Right atrium auricular region (tissue), 2 donors: Measurements from ENCODE around the gene LLGL1. TPM values are rescaled to one million over a fixed set of nuclear protein-coding genes. Genes with fewer than 3 reads are reported as not detected.

Source experiments
- DNase-seq: peaks from one replicate; pipeline ENCODE4 v3.0.0-alpha.2; 2019; ENCODE audit warnings: low spot score
- H3K27ac ChIP-seq, 2 donors: fragments of 200-600 bp; sonication (generic); 1 replicate in 1 of 2; 2 replicates in 1 of 2; pipeline ENCODE4 v1.5.1; 2016 to 2019
- H3K27me3 ChIP-seq, 2 donors: fragments of 200-600 bp; sonication (generic); one replicate each; pipeline versions ENCODE4 v1.5.1 to v1.6.0; 2017 to 2019
- H3K36me3 ChIP-seq: fragments of 200-600 bp; sonication (generic); one replicate; pipeline ENCODE4 v1.5.1; 2016
- H3K4me1 ChIP-seq, 2 donors: fragments of 200-600 bp; sonication (generic); one replicate each; pipeline versions ENCODE4 v1.5.1 to v1.6.0; 2017 to 2019
- H3K4me3 ChIP-seq, 2 donors: fragments of 200-600 bp; sonication (generic); 1 replicate in 1 of 2; 2 replicates in 1 of 2; pipeline ENCODE4 v1.5.1; 2017 to 2019; ENCODE audit warnings: mild to moderate bottlenecking in 1 of 2, moderate library complexity in 1 of 2
- H3K9me3 ChIP-seq, 2 donors: fragments of 200-600 bp; sonication (generic); one replicate each; pipeline ENCODE4 v1.5.1; 2019
- total RNA-seq, 2 donors: library from RNA; depleted of rRNA; stranded (reverse); fragments of >200 nt; gene quantifications; one replicate each; pipeline ENCODE4 v1.1.0, GENCODE V29; 2016
- TF ChIP-seq, protein P1 (sequence below), 2 donors: fragments of 200-600 bp; sonication (generic); IDR thresholded peaks; one replicate each; pipeline ENCODE4 v1.5.1; 2019; ENCODE audit warnings: antibody characterized with exemption in 2 of 2

Gene LLGL1
- total RNA-seq, 2 donors from 2014 or later: 12.6 to 16.7 TPM

DNA sequence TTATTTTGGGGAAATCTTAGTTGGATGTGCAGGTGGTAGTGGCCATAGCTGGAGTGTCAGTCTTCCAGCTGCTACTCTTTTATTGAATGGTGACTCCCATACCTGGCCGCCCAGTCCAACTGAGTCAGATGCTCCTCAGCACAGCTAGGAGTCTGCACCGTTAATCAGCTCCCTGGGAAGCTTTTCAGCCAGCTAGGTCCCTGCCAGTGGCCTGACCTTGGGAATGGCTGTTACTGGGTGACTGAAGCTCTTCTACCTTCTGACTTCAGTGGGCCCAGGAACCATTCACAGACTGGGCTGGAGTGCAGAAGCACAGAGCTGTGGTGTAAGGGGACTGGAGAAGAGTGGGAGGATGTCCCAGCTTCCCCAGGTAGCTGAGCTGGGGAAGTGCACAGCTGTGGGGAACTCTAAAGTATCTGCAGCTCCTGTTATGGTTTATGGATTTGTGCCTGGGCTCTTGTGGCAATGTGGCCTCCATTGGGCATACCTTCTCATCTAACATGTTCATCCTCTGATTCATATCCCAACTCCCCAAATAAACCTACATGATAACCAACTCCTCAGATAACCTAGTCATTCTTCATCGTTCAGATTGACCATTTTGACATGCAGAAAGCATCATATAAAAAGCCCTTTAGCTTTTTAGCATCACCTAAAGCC, 27.8 kb upstream of the LLGL1 start:
- Histone ChIP-seq H3K27ac (no peak overlapping the region), H3K4me1 (peaks cover 0 to 84% of the 10 kb centered on the region in 2 donors), H3K9me3 (no peaks in the 10 kb centered on the region), H3K36me3 (peaks cover 39% of the 10 kb centered on the region), H3K27me3 (no peaks in the 10 kb centered on the region), H3K4me3 (no peak overlapping the region)
- TF ChIP-seq, protein P1, sequence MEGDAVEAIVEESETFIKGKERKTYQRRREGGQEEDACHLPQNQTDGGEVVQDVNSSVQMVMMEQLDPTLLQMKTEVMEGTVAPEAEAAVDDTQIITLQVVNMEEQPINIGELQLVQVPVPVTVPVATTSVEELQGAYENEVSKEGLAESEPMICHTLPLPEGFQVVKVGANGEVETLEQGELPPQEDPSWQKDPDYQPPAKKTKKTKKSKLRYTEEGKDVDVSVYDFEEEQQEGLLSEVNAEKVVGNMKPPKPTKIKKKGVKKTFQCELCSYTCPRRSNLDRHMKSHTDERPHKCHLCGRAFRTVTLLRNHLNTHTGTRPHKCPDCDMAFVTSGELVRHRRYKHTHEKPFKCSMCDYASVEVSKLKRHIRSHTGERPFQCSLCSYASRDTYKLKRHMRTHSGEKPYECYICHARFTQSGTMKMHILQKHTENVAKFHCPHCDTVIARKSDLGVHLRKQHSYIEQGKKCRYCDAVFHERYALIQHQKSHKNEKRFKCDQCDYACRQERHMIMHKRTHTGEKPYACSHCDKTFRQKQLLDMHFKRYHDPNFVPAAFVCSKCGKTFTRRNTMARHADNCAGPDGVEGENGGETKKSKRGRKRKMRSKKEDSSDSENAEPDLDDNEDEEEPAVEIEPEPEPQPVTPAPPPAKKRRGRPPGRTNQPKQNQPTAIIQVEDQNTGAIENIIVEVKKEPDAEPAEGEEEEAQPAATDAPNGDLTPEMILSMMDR (IDR thresholded peaks at IDR 0.05): no peak
- no peak for DNase-seq

DNA sequence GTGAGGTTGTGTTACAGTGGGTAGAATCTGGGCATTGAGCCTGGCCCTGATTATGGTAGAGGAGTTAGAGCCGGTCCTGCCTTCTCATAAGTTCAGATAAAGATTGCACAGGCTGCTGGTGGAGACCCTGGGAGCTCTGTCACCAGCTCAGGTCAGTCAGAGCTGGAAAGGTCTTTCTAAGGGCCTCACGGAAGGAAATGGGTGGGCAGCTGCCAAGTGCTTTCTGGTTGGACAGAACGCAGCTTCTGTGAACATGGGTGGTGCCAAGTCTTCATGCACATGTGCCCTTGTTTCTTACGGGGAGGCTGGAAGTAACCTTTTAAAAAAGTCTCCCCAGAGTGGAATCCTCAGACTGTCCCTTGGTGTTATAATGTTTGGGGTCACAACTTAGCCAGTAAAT, 26.9 kb upstream of the LLGL1 start:
- Histone ChIP-seq H3K9me3 (no peaks in the 10 kb centered on the region), H3K27me3 (no peaks in the 10 kb centered on the region), H3K4me3 (no peak overlapping the region), H3K27ac (no peak overlapping the region), H3K36me3 (peaks cover 39% of the 10 kb centered on the region), H3K4me1 (peaks cover 0 to 85% of the 10 kb centered on the region in 2 donors)
- TF ChIP-seq, protein P1 (IDR thresholded peaks at IDR 0.05): no peak
- no peak for DNase-seq

DNA sequence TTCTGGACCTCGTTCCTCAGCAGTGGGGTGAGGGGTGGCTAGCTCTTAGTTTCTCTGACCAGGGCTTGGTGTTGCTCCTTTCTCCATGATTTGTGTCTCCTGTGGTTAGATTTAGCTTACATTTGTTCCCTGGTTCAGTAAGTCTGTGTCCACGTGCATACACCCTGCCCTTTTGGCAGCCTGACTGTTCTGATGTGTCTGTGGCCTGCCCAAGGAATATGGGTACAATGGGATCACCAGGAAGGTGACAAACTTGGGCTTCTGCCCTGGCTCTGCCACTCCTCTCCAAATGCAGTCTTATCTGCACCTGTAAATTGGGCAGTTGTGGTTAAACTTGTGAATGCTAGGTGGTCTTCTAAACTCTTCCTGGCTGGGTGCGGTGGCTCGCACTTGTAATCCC, 24.3 kb upstream of the LLGL1 start:
- H3K4me1 ChIP-seq: peaks cover 0 to 63% of the 10 kb centered on the region in 2 donors
- no peaks in the 10 kb centered on the region for H3K27me3 ChIP-seq
- no peaks in the 10 kb centered on the region for H3K9me3 ChIP-seq
- TF ChIP-seq, protein P1 (IDR thresholded peaks at IDR 0.05): no peak
- H3K36me3 ChIP-seq: peaks cover 25% of the 10 kb centered on the region
- no peak overlapping the region for H3K4me3 ChIP-seq
- no peak for DNase-seq
- peak overlapping the region in 1 of 2 donors; percentile 5 for H3K27ac ChIP-seq

DNA sequence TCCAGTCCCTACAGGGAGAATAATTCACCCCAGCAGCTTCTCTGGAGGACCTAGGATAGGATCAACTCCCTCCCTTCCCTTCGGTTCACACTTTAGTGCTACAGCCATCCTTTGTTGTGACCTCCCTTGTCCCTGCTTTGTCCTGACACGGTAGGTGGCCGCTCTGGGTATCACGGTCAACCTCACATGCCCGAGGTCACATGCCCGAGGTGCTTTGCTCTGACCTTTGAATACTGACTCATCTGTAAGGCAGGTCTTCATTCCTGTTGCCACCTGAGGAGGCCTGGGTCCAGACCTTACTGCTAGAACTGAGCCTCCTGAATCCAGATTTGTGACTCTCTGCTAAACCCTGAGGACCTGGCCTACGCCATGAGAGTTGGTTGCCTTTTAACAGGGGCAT, 22.1 kb upstream of the LLGL1 start:
- Histone ChIP-seq H3K4me3 (no peak overlapping the region), H3K27me3 (no peaks in the 10 kb centered on the region), H3K9me3 (no peaks in the 10 kb centered on the region), H3K27ac (no peak overlapping the region), H3K36me3 (peaks cover 28% of the 10 kb centered on the region), H3K4me1 (peaks cover 0 to 46% of the 10 kb centered on the region in 2 donors)
- no peak for DNase-seq
- TF ChIP-seq, protein P1 (IDR thresholded peaks at IDR 0.05): no peak

DNA sequence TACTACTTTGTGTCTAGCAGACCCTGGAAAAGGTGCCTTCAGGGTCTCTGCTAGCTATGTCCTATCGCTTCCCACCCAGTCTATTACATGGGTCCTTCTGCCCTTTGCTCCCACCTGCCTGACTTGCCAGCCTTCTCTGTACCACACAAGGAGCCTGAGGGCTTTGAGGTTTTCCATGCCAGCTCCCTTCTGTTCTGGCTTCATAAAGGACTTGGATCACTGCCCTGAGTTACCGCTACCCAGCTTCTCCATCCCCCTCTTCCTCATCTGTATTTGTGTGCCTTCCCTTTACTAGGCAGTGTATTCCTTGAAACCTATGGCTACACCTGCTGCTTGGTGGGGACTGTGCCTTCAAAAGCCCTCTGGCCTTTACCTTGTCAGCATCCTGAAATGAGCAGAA, 19.6 kb upstream of the LLGL1 start:
- Histone ChIP-seq H3K27ac (no peak overlapping the region), H3K9me3 (no peaks in the 10 kb centered on the region), H3K36me3 (peaks cover 47% of the 10 kb centered on the region), H3K27me3 (no peaks in the 10 kb centered on the region), H3K4me3 (no peak overlapping the region), H3K4me1 (peaks cover 0 to 20% of the 10 kb centered on the region in 2 donors)
- DNase-seq: no peak
- TF ChIP-seq, protein P1 (IDR thresholded peaks at IDR 0.05): no peak

DNA sequence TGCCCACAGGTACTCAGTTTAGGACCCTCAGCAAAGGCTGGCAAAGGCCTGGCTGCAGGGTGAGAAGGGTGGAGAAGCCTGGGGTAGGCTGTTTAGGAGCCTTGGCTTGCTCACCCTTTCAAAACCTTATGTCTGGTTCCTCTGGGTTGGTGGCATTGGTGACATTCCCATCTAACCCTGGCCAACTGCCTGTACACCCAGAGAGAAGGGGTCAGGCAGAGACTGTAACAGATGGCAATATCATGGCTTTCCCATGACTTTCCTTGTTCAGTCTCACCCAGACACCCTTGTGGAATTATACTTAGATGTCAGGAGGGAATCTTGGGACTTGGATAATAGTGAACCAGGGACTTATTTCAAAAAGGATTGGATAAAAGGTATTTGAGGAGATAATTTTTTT, 18.5 kb upstream of the LLGL1 start:
- Histone ChIP-seq H3K27ac (no peak overlapping the region), H3K27me3 (no peaks in the 10 kb centered on the region), H3K4me1 (peaks cover 0 to 11% of the 10 kb centered on the region in 2 donors), H3K9me3 (no peaks in the 10 kb centered on the region), H3K4me3 (no peak overlapping the region), H3K36me3 (peaks cover 50% of the 10 kb centered on the region)
- no peak for DNase-seq
- TF ChIP-seq, protein P1 (IDR thresholded peaks at IDR 0.05): no peak
